Kidney capillary endothelial cell (primary cell): ENCODE measurements around the gene BAIAP2.

Experiments used
- DNase-seq: peaks from one replicate; pipeline ENCODE4 v3.0.0-alpha.2; 2018; ENCODE audit warnings: low spot score

The BAIAP2 gene

DNA sequence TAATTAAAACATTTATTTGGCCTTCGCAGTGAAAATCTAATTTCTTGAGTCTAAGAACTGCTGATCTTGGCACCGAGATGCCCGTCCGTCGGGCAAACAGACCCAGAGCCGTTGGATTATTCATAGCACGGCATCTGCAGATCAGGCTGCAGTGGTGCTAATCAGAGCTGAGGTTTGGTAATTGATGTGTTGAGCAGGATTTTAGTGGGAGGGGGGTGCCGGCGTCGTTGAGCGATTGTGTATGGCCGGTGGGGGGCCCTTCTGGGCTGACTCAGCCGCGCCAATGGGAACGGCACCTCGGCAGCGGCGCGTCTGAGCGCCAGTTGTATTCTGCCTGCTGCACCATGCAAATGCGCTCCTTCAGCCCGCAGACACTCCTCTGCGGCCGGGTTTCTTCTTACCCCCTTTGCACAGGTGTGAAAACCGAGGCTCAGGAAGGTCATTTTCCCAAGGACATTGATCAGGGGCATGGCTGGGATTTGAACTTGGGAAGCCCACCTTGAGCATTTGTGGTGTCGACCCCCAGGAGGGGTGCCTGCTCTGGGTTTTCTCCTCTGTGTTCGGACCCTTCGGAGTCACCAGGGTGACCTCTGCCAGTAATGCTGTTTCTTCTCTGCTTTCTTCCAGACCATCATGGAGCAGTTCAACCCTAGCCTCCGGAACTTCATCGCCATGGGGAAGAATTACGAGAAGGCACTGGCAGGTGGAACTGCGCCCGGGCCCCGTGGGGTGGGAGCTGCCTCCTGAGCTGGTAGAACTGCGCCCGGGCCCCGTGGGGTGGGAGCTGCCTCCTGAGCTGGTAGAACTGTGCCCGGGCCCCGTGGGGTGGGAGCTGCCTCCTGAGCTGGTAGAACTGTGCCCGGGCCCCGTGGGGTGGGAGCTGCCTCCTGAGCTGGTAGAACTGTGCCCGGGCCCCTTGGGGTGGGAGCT is 18.4 kb downstream of the BAIAP2 start:
- DNase-seq = no peak

GRCh38 chr17:81054308-81054707 is 19.4 kb downstream of the BAIAP2 start:
- no peak for DNase-seq

DNA sequence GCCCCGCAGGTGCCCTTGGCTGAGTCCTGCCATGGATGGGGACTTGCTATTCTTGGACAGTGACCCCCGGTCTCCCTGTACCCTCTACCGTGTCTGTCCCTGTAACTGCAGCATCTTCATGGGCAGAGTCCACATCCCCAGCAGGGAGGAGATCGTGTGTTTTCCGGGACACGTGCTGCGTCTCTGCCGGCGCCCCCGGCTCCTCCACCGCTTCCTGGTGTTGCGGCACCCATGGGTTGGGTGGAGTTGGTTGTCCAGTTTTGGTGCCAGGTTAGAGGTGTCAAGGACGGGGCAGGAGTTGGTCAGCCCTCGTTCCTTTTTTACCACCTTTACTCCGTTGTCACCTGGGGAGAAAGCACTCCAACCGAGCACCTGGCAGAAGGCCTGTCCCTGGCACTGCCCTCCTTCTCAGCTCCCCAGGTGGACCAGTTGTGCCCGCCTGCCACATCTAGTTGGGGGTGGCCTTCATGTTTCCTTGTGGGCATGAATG is 20.0 kb downstream of the BAIAP2 start:
- DNase-seq = no peak

- no peak for DNase-seq
Observed at GRCh38 chr17:81056312-81056711, 21.4 kb downstream of the BAIAP2 start.

DNA sequence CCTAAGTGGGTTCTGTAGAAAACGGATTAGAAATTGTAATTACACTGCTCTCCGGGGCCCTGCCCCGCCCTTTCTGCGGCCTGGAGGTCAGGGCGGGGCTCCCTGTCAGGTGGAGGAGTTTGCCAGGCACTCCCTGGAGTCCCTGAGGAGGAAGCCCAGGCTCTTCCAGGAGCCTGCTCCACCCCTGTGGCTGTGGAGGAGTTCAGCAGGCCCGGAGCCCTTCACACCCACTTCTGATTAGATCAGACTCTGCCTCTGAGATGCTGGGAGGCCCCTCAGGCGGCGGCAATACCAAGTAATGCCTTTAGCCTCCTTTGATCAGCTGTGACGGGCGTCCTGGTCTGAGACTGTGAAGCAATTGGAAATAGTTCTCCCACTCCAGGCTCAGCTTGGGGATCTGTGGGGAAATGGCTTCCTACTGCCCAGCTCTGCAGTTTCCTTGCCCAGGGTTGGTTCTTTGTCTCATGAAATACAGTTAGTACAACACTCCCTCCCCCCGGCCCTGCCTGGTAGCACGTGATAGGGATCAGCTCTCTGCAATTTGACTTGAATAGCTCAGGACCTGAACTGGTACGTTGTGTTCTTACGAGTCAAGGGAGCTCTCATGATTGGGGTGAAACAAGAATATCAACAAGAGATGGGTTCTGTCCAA is 22.3 kb downstream of the BAIAP2 start:
- no peak for DNase-seq

GRCh38 chr17:81057777-81058176 is 22.8 kb downstream of the BAIAP2 start:
- no peak for DNase-seq

GRCh38 chr17:81058263-81058871 is 23.4 kb downstream of the BAIAP2 start:
- no peak for DNase-seq

GRCh38 chr17:81059026-81059425 is 24.1 kb downstream of the BAIAP2 start:
- DNase-seq = no peak

DNA sequence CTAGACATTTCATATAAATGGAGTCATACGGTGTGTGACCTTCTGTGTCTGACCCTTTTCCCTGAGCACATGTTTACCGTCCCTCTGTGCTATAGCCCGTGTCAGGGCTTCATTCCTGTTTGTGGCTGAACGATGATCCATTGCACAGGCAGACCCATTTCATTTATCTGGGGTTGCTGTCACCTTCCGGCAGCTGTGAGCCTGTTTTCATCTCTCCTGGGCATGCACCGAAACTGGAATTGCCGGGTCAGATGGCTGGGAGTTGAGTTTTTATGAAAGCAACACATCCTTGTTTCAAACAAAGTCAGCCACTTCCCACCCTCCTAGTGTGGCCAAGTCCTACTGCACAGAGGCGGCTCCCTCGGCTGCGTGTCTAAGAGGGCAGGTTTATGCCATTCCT is 25.5 kb downstream of the BAIAP2 start:
- no peak for DNase-seq

DNA sequence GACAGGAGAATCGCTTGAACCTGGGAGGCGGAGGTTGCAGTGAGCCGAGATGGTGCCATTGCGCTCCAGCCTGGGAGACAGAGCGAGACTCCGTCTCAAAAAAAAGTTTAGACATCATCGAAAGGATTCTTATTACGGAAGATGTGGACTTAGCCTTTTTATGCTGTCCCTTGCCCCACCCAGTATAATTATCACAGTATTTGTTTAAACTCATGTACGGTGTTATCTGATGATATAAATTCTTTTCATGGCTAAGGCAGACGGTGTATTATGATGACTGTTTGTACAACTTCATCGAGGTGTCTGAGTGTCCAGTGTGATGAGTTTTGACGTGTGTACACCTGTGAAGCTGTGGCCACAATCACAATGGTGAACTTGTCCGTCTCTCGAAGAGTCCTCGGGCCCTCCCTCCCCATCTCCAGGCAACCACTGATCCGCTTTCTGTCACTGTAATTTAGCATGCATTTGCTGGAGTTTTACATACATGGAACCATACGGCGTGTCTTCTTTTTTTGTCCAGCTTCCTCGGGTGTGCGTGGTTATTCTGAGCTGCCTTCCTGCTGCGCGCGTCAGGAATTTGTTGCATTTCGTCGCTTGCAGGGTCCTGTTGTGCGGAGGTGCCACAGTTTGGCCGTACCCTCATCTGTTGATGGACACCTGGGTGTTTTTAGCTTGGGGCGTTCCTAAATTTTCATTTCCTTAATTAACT is 26.2 kb downstream of the BAIAP2 start:
- DNase-seq = no peak

DNA sequence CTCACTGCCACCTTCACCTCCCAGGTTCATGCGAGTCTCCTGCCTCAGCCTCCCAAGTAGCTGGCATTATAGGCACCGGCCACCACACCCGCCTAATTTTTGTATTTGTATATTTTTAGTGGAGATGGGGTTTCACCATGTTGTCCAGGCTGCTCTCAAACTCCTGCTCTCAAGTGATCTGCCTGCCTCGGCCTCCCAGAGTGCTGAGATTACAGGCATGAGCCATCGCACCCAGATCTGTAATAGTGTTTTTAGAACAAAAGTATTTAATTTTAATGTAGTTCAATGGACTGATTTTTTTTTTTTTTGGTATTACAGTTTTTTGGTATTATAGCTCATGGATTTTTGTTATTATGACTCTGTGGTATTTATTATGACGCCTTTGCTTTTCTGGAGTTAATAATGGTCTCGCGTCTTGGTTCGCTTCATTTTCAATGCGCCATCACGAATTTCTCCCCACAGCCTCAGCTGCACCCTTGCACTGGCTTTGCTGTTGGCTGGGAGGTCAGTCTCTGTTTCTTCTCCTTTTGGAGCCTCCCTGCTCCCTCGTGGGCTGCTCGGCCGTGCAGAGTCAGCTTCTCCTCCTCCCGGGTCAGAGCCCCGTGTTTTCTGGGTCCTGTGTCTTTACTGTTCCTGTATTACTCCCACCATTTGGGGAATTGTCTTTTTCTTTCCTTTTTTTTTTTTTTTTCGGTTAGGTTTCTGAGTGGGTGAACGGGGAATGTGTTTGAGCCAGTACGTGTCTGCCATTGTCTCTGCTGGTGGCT is 27.2 kb downstream of the BAIAP2 start:
- no peak for DNase-seq

DNA sequence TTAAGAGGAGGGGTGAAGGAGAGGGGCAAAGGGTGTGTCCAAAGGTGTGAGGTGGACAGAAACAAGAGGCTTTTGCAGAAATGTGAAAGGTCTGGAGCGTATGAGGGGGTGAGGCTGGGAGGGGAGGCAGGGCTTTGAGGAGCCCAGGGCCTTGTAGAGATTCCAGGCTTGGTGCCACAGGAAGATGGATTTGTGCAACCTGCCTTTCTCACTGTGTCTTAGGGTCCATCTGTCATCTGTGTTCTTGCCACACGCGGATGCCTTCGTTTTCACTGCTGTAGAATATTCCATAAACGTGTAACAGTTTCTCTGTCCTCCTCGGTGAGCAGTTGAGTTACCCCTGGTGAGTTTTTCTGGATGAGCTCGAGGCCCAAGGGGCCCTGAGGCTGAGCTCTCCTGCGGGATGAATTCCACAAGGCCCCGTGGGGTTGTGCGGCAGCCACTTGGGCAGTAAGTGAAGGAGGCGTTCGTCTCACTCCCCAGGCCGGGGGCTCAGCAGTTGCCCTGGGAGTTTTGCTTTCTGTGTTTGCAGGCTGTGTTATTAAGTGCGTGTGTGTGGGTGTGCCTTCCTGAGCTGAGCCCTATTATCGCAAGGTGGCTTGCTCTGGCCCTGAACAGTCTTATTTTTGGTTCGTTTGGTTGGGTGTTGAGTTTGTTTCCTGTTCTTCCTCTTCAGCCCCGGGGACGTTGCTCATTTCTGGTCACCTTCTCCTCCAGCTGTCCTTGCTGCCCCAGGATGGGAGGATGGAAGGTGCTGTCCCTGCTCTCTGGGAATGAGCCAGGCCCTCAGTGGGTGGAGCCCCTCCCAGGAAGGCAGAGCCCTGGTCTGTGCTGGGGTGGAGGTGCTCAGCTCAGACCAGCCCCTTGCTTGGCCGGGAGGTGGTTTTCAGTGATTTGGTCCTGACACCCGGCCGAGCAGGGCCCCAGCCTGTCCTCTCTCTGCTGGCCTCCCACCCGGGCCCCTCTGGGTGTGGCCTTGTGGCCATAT is 28.4 kb downstream of the BAIAP2 start:
- DNase-seq = no peak

DNA sequence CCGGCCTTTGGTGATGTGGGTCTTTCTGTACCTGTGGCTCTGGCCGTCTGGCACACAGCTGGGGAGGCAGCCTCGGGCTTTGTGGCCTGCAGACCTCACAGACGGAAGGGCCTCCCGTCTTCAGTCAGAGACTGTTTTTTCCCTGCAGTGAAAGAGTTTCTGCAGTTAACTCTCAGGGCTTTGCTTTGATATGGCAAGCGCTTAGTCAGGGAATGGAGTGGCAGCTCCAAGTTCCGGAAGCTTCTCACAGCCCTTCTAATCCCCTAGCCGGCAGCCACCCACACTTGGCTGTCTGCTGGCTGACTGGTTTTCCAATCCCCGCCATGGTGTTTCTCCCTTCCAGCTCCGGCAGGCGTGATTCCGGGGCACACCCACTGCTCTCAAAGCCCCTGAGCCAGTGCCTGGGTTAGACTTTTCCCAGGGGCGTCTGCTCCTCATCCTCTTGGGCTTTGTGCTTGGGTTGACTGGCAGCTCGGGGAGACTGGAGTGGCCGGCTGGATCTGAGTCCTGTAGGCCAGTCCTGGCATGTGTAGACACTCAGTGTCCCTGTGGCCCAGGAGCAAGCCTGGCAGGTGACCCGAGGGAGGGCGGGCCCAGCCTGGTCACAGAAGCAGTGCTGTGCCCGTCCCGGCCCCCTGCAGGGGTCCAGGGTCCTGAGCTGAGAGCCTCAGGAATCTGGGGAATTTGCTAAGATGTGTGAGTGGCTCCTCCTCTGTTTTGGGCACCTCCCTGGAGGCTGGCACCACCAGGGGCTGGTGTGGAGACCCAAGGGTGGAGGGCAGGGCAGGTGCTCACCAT is 29.9 kb downstream of the BAIAP2 start:
- DNase-seq = no peak

- no peak for DNase-seq
Observed at GRCh38 chr17:81065500-81065899, 30.5 kb downstream of the BAIAP2 start.

DNA sequence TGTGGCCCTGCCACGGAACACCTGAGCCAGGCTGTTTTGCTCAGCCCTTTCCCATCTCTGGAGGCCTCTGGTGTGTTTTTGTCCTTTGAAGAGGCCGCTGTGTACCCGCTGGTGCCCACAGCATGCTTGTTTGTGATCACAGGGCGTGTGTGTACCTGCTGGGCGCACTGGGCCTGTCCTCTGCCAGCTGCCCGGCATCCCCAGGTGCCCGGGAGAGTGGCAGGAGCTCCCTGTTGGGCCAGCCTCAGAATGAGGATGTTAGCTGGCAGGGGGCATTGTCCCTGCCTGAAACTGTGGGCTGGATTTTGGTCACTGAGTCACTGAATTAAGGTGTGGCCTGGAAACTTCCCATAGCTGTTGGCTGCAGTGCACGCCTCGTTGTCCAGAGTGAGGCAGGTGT is 31.1 kb downstream of the BAIAP2 start:
- DNase-seq = no peak

DNA sequence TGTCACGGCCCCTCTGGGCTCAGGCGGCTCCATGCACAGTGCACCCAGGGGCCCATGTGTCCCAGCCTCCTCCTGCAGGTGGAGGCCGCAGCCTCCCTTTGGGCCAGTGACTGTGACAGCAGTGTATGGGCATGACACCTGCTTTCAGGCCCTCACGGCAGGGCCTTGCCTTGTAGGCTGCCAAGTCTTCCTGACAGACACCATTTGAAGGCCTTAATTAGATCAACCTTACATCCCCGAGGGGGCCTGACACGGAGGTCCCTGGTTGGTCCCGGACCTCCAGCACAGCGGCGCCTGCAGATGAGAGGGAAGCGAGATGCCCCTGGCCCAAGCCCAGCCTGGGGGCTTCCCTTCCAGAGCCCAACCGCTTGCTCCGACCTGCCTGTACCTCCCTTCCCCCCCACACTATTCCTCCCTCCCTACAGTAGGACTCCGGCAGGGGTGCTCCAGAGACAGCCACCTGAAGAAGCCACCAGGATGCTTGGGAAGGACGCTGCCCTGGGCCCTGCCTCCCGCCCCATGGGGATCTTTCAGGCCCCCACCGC is 31.9 kb downstream of the BAIAP2 start:
- DNase-seq = no peak

- no peak for DNase-seq
Observed at GRCh38 chr17:81067391-81067811, 32.5 kb downstream of the BAIAP2 start.

GRCh38 chr17:81068411-81069134 is 33.6 kb downstream of the BAIAP2 start:
- DNase-seq = no peak
